ENCODE results near the gene PDE4B. TPM values are rescaled to one million over a fixed set of nuclear protein-coding genes. Genes with fewer than 3 reads are reported as not detected.

The PDE4B gene
- total RNA-seq, 2 experiments from 2014 or later, result 2.4 to 3.1 TPM

GRCh38 chr1:66160719-66161118 lies 368.0 kb downstream of the PDE4B start:
- intact Hi-C loops (cut with micrococcal nuclease; ENCODE audit: unreplicated experiment), result no loop called here
- no peak overlapping the region for H2AFZ ChIP-seq (ENCODE audit: low read length)

GRCh38 chr1:66166753-66167152 lies 374.1 kb downstream of the PDE4B start:
- Histone ChIP-seq H4K20me1 (ENCODE audit: insufficient read depth, low read length) (no peaks in the 10 kb centered on the region), H2AFZ (ENCODE audit: low read length) (no peak overlapping the region), H3K4me2 (ENCODE audit: low read length) (no peak overlapping the region), H3K4me3 (ENCODE audit: low read depth, low read length, poor library complexity, severe bottlenecking) (no peak overlapping the region), H3K36me3 (ENCODE audit: insufficient read depth, low read length) (no peaks in the 10 kb centered on the region), H3K9me3 (ENCODE audit: low read length) (no peaks in the 10 kb centered on the region), H3K4me1 (ENCODE audit: insufficient read depth, low read length, poor library complexity, severe bottlenecking) (peaks cover 16% of the 10 kb centered on the region), H3K9me2 (ENCODE audit: insufficient read depth, low read length) (no peaks in the 10 kb centered on the region), H3K27ac (ENCODE audit: low read depth, low read length, poor library complexity, severe bottlenecking) (no peak overlapping the region), H3K79me2 (ENCODE audit: insufficient read depth, low read depth, low read length) (no peaks in the 10 kb centered on the region)
- ChIA-PET POLR2A (interaction anchor here (1.0 kb wide), 1 partner anchor 8 kb away, joined by 5 read pairs; no protein-coding TSS in a partner anchor), CTCF (ENCODE audit: unreplicated experiment) (no interaction called here)
- intact Hi-C loops (cut with micrococcal nuclease; ENCODE audit: unreplicated experiment), result no loop called here
- BruUV-seq (replicated peaks), result no TSS peak
- no peak for TF ChIP-seq CTCF (conservative IDR thresholded peaks at IDR 0.05; ENCODE audit: low read length)
- no peak for TF ChIP-seq EZH2phosphoT487 (IDR thresholded peaks at IDR 0.05; ENCODE audit: borderline replicate concordance, low read depth, low read length)
- no peak for DNase-seq (ENCODE audit: low spot score)

More at GRCh38 chr1:66160719-66161118, 368.0 kb downstream of the PDE4B start:
- no TSS peak for BruUV-seq (replicated peaks)
- H3K36me3 ChIP-seq (ENCODE audit: insufficient read depth, low read length), result no peaks in the 10 kb centered on the region
- H3K79me2 ChIP-seq (ENCODE audit: insufficient read depth, low read depth, low read length), result no peaks in the 10 kb centered on the region
- no peaks in the 10 kb centered on the region for H3K9me3 ChIP-seq (ENCODE audit: low read length)
- POLR2A ChIA-PET, result no interaction called here
- no peaks in the 10 kb centered on the region for H4K20me1 ChIP-seq (ENCODE audit: insufficient read depth, low read length)
- CTCF ChIA-PET (ENCODE audit: unreplicated experiment), result no interaction called here
- DNase-seq (ENCODE audit: low spot score), result no peak
- no peak for TF ChIP-seq CTCF (conservative IDR thresholded peaks at IDR 0.05; ENCODE audit: low read length)
- H3K9me2 ChIP-seq (ENCODE audit: insufficient read depth, low read length), result no peaks in the 10 kb centered on the region
- no peak overlapping the region for H3K4me3 ChIP-seq (ENCODE audit: low read depth, low read length, poor library complexity, severe bottlenecking)
- no peak overlapping the region for H3K4me2 ChIP-seq (ENCODE audit: low read length)
- no peak overlapping the region for H3K27ac ChIP-seq (ENCODE audit: low read depth, low read length, poor library complexity, severe bottlenecking)
- peaks cover 5% of the 10 kb centered on the region for H3K4me1 ChIP-seq (ENCODE audit: insufficient read depth, low read length, poor library complexity, severe bottlenecking)

- H3K27ac ChIP-seq (ENCODE audit: low read depth, low read length, poor library complexity, severe bottlenecking), result no peak overlapping the region
- H3K36me3 ChIP-seq (ENCODE audit: insufficient read depth, low read length), result no peaks in the 10 kb centered on the region
- peaks cover 16% of the 10 kb centered on the region for H3K4me1 ChIP-seq (ENCODE audit: insufficient read depth, low read length, poor library complexity, severe bottlenecking)
- no peaks in the 10 kb centered on the region for H4K20me1 ChIP-seq (ENCODE audit: insufficient read depth, low read length)
- CTCF ChIA-PET (ENCODE audit: unreplicated experiment), result no interaction called here
- intact Hi-C loops (cut with micrococcal nuclease; ENCODE audit: unreplicated experiment), result no loop called here
- no peak overlapping the region for H3K4me3 ChIP-seq (ENCODE audit: low read depth, low read length, poor library complexity, severe bottlenecking)
- H3K9me3 ChIP-seq (ENCODE audit: low read length), result no peaks in the 10 kb centered on the region
- BruUV-seq (replicated peaks), result no TSS peak
- POLR2A ChIA-PET, result interaction anchor here (1.4 kb wide), 1 partner anchor 14 kb away, joined by 5 read pairs; no protein-coding TSS in a partner anchor
- no peak overlapping the region for H2AFZ ChIP-seq (ENCODE audit: low read length)
- H3K9me2 ChIP-seq (ENCODE audit: insufficient read depth, low read length), result no peaks in the 10 kb centered on the region
- H3K4me2 ChIP-seq (ENCODE audit: low read length), result no peak overlapping the region
- H3K79me2 ChIP-seq (ENCODE audit: insufficient read depth, low read depth, low read length), result no peaks in the 10 kb centered on the region
- no peak for TF ChIP-seq CTCF (conservative IDR thresholded peaks at IDR 0.05; ENCODE audit: low read length)
- no peak for TF ChIP-seq EZH2phosphoT487 (IDR thresholded peaks at IDR 0.05; ENCODE audit: borderline replicate concordance, low read depth, low read length)
- DNase-seq (ENCODE audit: low spot score), result no peak
Observed at GRCh38 chr1:66167267-66167666, 374.6 kb downstream of the PDE4B start.
